MCF 10A (cell line): ENCODE data around the gene HOXA7. TPM values are rescaled to one million over a fixed set of nuclear protein-coding genes. Genes with fewer than 3 reads are reported as not detected.

Experiments
- BruUV-seq: library from RNA; stranded (reverse); fragments of 400-500 nt; replicated peaks from 2 replicates; lab custom pipeline; 2021; lab: Mats Ljungman, UMichigan
- CTCF ChIA-PET: fragments of 300-600 bp; sonication (Branson Sonifier 250); formaldehyde crosslinking; extraction: SDS; loops from one replicate; lab custom pipeline; 2021; ENCODE audit warnings: antibody characterized with exemption, inconsistent platforms; lab: Yijun Ruan, JAX
- POLR2A ChIA-PET: fragments of 300-600, 350-650 bp; sonication (Branson Sonifier 250); formaldehyde crosslinking; extraction: SDS; loops from one replicate; lab custom pipeline; 2020; ENCODE audit warnings: antibody characterized with exemption, inconsistent platforms; lab: Yijun Ruan, JAX
- DNase-seq: peaks from one replicate; pipeline ENCODE4 v3.0.0-alpha.2; 2018; ENCODE audit not compliant: unreplicated experiment
- H3K27ac Mint-ChIP-seq: one replicate; pipeline ENCODE4 v1.8.0; 2022; ENCODE audit warnings: mild to moderate bottlenecking, low read depth, mixed read lengths; ENCODE audit not compliant: unreplicated experiment
- H3K27me3 Mint-ChIP-seq: one replicate; pipeline ENCODE4 v1.8.0; 2022; ENCODE audit warnings: mixed read lengths; ENCODE audit not compliant: insufficient read depth, unreplicated experiment
- H3K36me3 Mint-ChIP-seq: one replicate; pipeline ENCODE4 v1.8.0; 2022; ENCODE audit warnings: mild to moderate bottlenecking, moderate library complexity, mixed read lengths; ENCODE audit not compliant: insufficient read depth, unreplicated experiment
- H3K4me1 Mint-ChIP-seq: one replicate; pipeline ENCODE4 v1.8.0; 2022; ENCODE audit warnings: mixed read lengths; ENCODE audit not compliant: insufficient read depth, unreplicated experiment
- H3K4me3 Mint-ChIP-seq: one replicate; pipeline ENCODE4 v1.8.0; 2022; ENCODE audit warnings: mild to moderate bottlenecking, moderate library complexity, mixed read lengths; ENCODE audit not compliant: unreplicated experiment
- H3K9me3 Mint-ChIP-seq: one replicate; pipeline ENCODE4 v1.8.0; 2022; ENCODE audit warnings: mixed read lengths; ENCODE audit not compliant: unreplicated experiment
- CTCF ChIP-seq: fragments of 200-600 bp; IDR thresholded peaks from one replicate; pipeline ENCODE4 v1.8.0; 2022; ENCODE audit warnings: antibody characterized with exemption, mild to moderate bottlenecking; ENCODE audit not compliant: unreplicated experiment
- intact Hi-C: fragments of 100-400 bp; cut with micrococcal nuclease; formaldehyde crosslinking; loops from 2 replicates; pipeline ENCODE4 v1.14.1; 2022
- total RNA-seq: library from RNA; stranded (reverse); gene quantifications from 2 replicates; pipeline ENCODE4 v1.2.3, GENCODE V29; 2022

Gene HOXA7
- total RNA-seq, 1 experiment from 2014 or later, result 0.44 TPM

- peaks cover 55% of the 10 kb centered on the region for H3K27me3 Mint-ChIP-seq
- H3K36me3 Mint-ChIP-seq, result no peaks in the 10 kb centered on the region
- H3K27ac Mint-ChIP-seq, result no peak overlapping the region
- peak; percentile 74 for DNase-seq
- no TSS peak for BruUV-seq
- no peaks in the 10 kb centered on the region for H3K4me1 Mint-ChIP-seq
- H3K4me3 Mint-ChIP-seq, result no peak overlapping the region
- intact Hi-C loops, result loop anchor here (1.0 to 10.0 kb wide), 7 partner anchors 380 to 1728 kb away; no protein-coding TSS in a partner anchor
- no peaks in the 10 kb centered on the region for H3K9me3 Mint-ChIP-seq
- ChIA-PET POLR2A (interaction anchor here (0.7 to 1.7 kb wide), 4 partner anchors 545 to 898 kb away, joined by 3 to 6 read pairs (median 4); no protein-coding TSS in a partner anchor), CTCF (interaction anchor here (0.6 to 2.8 kb wide), 42 partner anchors 9 to 1187 kb away, joined by 3 to 39 read pairs (median 4); partner anchors contain the start of gene HOXA11)
- TF ChIP-seq CTCF, result peak; percentile 83
These were observed 39.9 kb upstream of the HOXA7 start for GRCh38 chr7:27196287-27196767.

GRCh38 chr7:27194686-27195379, 38.4 kb upstream of the HOXA7 start:
- Mint-ChIP-seq H3K27ac (no peak overlapping the region), H3K27me3 (peaks cover 40% of the 10 kb centered on the region), H3K4me3 (no peak overlapping the region), H3K9me3 (no peaks in the 10 kb centered on the region), H3K36me3 (no peaks in the 10 kb centered on the region), H3K4me1 (no peaks in the 10 kb centered on the region)
- TF ChIP-seq CTCF, result no peak
- intact Hi-C loops, result loop anchor here (5.0 to 10.0 kb wide), 2 partner anchors 882 to 1730 kb away; no protein-coding TSS in a partner anchor
- CTCF ChIA-PET, result interaction anchor here (0.5 to 2.8 kb wide), 28 partner anchors 8 to 975 kb away, joined by 3 to 39 read pairs (median 6); partner anchors contain the start of gene HOXA11
- no peak for DNase-seq
- BruUV-seq, result no TSS peak
- POLR2A ChIA-PET, result interaction anchor here (0.6 to 1.7 kb wide), 6 partner anchors 13 to 826 kb away, joined by 3 to 6 read pairs (median 4); no protein-coding TSS in a partner anchor

- ChIA-PET POLR2A (interaction anchor here (1.7 kb wide), 1 partner anchor 581 kb away, joined by 4 read pairs; no protein-coding TSS in a partner anchor), CTCF (interaction anchor here (0.5 to 2.8 kb wide), 6 partner anchors 7 to 904 kb away, joined by 3 to 21 read pairs (median 6); no protein-coding TSS in a partner anchor)
- Mint-ChIP-seq H3K36me3 (no peaks in the 10 kb centered on the region), H3K27me3 (peaks cover 32% of the 10 kb centered on the region), H3K9me3 (no peaks in the 10 kb centered on the region), H3K27ac (no peak overlapping the region), H3K4me3 (no peak overlapping the region), H3K4me1 (no peaks in the 10 kb centered on the region)
- BruUV-seq, result no TSS peak
- no peak for DNase-seq
- TF ChIP-seq CTCF, result no peak
- intact Hi-C loops, result loop anchor here (10.0 kb wide), 1 partner anchor 1731 kb away; no protein-coding TSS in a partner anchor
These were observed 37.5 kb upstream of the HOXA7 start for GRCh38 chr7:27194002-27194352.

GRCh38 chr7:27193335-27194001, 37.0 kb upstream of the HOXA7 start:
- Mint-ChIP-seq H3K4me1 (no peaks in the 10 kb centered on the region), H3K36me3 (no peaks in the 10 kb centered on the region), H3K4me3 (no peak overlapping the region), H3K9me3 (no peaks in the 10 kb centered on the region), H3K27me3 (peaks cover 26% of the 10 kb centered on the region), H3K27ac (no peak overlapping the region)
- no peak for DNase-seq
- CTCF ChIA-PET, result interaction anchor here (0.9 to 1.1 kb wide), 2 partner anchors 375 to 551 kb away, joined by 3 to 4 read pairs; no protein-coding TSS in a partner anchor
- no peak for TF ChIP-seq CTCF
- intact Hi-C loops, result loop anchor here (10.0 kb wide), 1 partner anchor 1731 kb away; no protein-coding TSS in a partner anchor
- no TSS peak for BruUV-seq
- POLR2A ChIA-PET, result no interaction called here
